ENCODE data around the gene PSMF1. TPM values are rescaled to one million over a fixed set of nuclear protein-coding genes. Genes with fewer than 3 reads are reported as not detected.

PSMF1 gene
- total and polyA plus RNA-seq, 4 donors = 37.5 to 161 (median 68.2) TPM

DNA sequence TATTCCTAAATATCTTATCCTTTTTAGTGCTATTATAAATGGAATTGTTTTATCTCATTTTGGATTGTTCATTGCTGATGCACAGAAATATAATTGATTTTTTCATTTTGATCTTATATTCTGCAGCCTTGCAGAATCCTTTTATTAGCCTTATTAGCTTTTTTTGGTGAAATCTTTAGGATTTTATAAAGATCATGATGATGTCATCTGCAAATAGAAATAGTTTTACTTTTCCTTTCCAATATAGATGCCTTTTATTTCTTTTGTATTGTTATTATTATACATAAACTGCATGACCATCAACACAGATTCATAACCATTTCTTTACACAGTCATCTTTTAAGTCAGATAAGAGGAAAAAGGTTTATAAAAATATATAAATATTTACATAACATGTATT, 16.9 kb upstream of the PSMF1 start:
- H3K4me1 ChIP-seq (ENCODE audit: control insufficient read depth in 5 of 5, insufficient read depth in 5 of 5, low read length in 5 of 5) = no peaks in the 10 kb centered on the region
- H3K36me3 ChIP-seq (ENCODE audit: control insufficient read depth in 4 of 4, insufficient read depth in 4 of 4, low read length in 4 of 4) = no peaks in the 10 kb centered on the region
- H3K9me3 ChIP-seq (ENCODE audit: control insufficient read depth in 4 of 4, insufficient read depth in 3 of 4, low read length in 3 of 4) = peaks cover 0 to 5% (median 0%) of the 10 kb centered on the region in 4 donors
- no peak overlapping the region for H3K9ac ChIP-seq (ENCODE audit: insufficient read depth in 1 of 2, low read length in 2 of 2)
- DNase-seq (no peak), ATAC-seq (ENCODE audit: insufficient read depth, low FRiP score) (no peak)
- TF ChIP-seq, protein P1, sequence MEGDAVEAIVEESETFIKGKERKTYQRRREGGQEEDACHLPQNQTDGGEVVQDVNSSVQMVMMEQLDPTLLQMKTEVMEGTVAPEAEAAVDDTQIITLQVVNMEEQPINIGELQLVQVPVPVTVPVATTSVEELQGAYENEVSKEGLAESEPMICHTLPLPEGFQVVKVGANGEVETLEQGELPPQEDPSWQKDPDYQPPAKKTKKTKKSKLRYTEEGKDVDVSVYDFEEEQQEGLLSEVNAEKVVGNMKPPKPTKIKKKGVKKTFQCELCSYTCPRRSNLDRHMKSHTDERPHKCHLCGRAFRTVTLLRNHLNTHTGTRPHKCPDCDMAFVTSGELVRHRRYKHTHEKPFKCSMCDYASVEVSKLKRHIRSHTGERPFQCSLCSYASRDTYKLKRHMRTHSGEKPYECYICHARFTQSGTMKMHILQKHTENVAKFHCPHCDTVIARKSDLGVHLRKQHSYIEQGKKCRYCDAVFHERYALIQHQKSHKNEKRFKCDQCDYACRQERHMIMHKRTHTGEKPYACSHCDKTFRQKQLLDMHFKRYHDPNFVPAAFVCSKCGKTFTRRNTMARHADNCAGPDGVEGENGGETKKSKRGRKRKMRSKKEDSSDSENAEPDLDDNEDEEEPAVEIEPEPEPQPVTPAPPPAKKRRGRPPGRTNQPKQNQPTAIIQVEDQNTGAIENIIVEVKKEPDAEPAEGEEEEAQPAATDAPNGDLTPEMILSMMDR (IDR thresholded peaks at IDR 0.05; ENCODE audit: control extremely low read depth, extremely low read depth) = no peak
- H3K27me3 ChIP-seq (ENCODE audit: control insufficient read depth in 3 of 3, insufficient read depth in 3 of 3, low read length in 2 of 3) = no peaks in the 10 kb centered on the region
- H3K4me3 ChIP-seq = no peak overlapping the region
- no peak overlapping the region for H3K27ac ChIP-seq (ENCODE audit: low read depth in 1 of 2, low read length in 1 of 2)

DNA sequence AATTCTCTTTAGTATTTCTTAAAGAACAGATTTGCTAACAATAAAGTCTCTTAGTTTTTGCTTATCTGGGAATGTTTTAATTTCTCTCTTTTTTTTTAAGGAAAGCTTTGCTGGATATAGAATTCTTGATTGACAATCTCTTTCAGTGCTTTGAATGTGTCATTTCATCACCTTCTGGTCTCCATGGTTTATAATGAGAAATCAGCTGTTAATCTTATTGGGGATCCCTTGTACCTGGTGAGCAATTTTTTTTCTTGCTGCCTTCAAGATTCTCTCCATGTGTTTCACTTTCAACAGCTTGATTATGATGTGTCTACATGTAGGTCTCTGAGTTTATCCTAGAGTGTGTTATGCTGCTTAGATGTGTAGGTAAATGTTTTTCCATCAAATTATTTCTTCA, 16.4 kb upstream of the PSMF1 start:
- Histone ChIP-seq H3K4me1 (ENCODE audit: control insufficient read depth in 5 of 5, insufficient read depth in 5 of 5, low read length in 5 of 5) (no peaks in the 10 kb centered on the region), H3K36me3 (ENCODE audit: control insufficient read depth in 4 of 4, insufficient read depth in 4 of 4, low read length in 4 of 4) (no peaks in the 10 kb centered on the region), H3K27ac (ENCODE audit: low read depth in 1 of 2, low read length in 1 of 2) (no peak overlapping the region), H3K9me3 (ENCODE audit: control insufficient read depth in 4 of 4, insufficient read depth in 3 of 4, low read length in 3 of 4) (peaks cover 0 to 5% (median 0%) of the 10 kb centered on the region in 4 donors), H3K9ac (ENCODE audit: insufficient read depth in 1 of 2, low read length in 2 of 2) (no peak overlapping the region), H3K27me3 (ENCODE audit: control insufficient read depth in 3 of 3, insufficient read depth in 3 of 3, low read length in 2 of 3) (no peaks in the 10 kb centered on the region), H3K4me3 (no peak overlapping the region)
- TF ChIP-seq, protein P1 (IDR thresholded peaks at IDR 0.05; ENCODE audit: control extremely low read depth, extremely low read depth) = no peak
- ATAC-seq (ENCODE audit: insufficient read depth, low FRiP score) (no peak), DNase-seq (no peak)

DNA sequence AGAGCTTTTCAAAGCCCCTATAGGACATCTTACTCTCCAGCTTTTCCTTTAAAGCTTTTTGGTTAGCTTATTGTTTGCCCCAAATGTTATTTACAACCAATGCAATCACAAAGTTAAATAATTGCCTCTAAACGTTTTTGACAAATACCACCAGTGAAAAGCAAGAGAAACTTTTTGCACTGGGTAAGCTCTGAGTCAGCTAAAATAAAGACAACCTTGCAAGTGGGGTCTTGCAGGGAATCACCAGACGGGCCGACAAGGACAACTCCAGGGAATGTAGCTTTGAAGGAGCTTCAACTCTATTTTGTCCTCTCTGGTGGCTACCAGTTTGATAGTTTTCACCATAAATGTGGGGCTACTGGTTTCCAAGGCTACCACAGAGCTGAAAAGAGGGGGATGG, 14.7 kb upstream of the PSMF1 start:
- ATAC-seq (ENCODE audit: insufficient read depth, low FRiP score) (no peak), DNase-seq (no peak)
- H3K9me3 ChIP-seq (ENCODE audit: control insufficient read depth in 4 of 4, insufficient read depth in 3 of 4, low read length in 3 of 4) = peaks cover 0 to 5% (median 0%) of the 10 kb centered on the region in 4 donors
- H3K36me3 ChIP-seq (ENCODE audit: control insufficient read depth in 4 of 4, insufficient read depth in 4 of 4, low read length in 4 of 4) = no peaks in the 10 kb centered on the region
- TF ChIP-seq, protein P1 (IDR thresholded peaks at IDR 0.05; ENCODE audit: control extremely low read depth, extremely low read depth) = no peak
- H3K27ac ChIP-seq (ENCODE audit: low read depth in 1 of 2, low read length in 1 of 2) = no peak overlapping the region
- H3K27me3 ChIP-seq (ENCODE audit: control insufficient read depth in 3 of 3, insufficient read depth in 3 of 3, low read length in 2 of 3) = no peaks in the 10 kb centered on the region
- no peak overlapping the region for H3K4me3 ChIP-seq
- H3K4me1 ChIP-seq (ENCODE audit: control insufficient read depth in 5 of 5, insufficient read depth in 5 of 5, low read length in 5 of 5) = no peaks in the 10 kb centered on the region
- no peak overlapping the region for H3K9ac ChIP-seq (ENCODE audit: insufficient read depth in 1 of 2, low read length in 2 of 2)
- 79% methylated on average over 3 of the region's 3 CpGs for whole genome bisulfite sequencing, 2 donors

DNA sequence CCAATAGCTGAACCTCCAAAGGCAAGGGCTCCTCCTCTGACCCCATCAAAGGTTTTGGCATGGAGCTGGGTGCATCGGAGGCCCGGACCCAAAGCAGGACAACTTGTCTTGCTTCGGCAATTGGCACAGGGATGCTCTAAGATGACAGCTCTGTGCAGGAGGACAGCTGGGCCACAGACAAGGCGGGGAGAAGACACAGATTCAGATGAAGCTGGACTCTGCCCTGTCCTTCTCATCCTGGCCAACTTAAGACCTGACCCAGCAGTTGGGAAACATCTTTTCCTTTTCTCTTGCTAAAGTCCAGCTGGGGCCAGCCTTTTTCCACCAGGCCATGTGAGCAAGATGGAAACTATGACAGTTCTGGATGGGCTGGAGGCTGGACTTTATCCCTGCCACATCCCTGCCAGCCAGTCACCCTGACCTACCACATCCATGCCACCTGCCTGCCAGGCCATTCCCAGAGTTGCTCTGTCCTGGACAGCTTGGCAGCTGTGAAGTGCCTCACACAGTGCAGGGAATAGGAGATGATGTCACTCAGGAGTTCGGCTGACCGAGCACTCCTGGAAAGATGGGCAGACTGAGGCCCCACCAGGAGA, 12.7 kb upstream of the PSMF1 start:
- H3K27me3 ChIP-seq (ENCODE audit: control insufficient read depth in 3 of 3, insufficient read depth in 3 of 3, low read length in 2 of 3) = no peaks in the 10 kb centered on the region
- no peak overlapping the region for H3K27ac ChIP-seq (ENCODE audit: low read depth in 1 of 2, low read length in 1 of 2)
- DNase-seq (no peak), ATAC-seq (ENCODE audit: insufficient read depth, low FRiP score) (no peak)
- no peak overlapping the region for H3K4me3 ChIP-seq
- H3K36me3 ChIP-seq (ENCODE audit: control insufficient read depth in 4 of 4, insufficient read depth in 4 of 4, low read length in 4 of 4) = no peaks in the 10 kb centered on the region
- H3K9me3 ChIP-seq (ENCODE audit: control insufficient read depth in 4 of 4, insufficient read depth in 3 of 4, low read length in 3 of 4) = peaks cover 0 to 5% (median 0%) of the 10 kb centered on the region in 4 donors
- H3K4me1 ChIP-seq (ENCODE audit: control insufficient read depth in 5 of 5, insufficient read depth in 5 of 5, low read length in 5 of 5) = no peaks in the 10 kb centered on the region
- TF ChIP-seq, protein P1 (IDR thresholded peaks at IDR 0.05; ENCODE audit: control extremely low read depth, extremely low read depth) = no peak
- no peak overlapping the region for H3K9ac ChIP-seq (ENCODE audit: insufficient read depth in 1 of 2, low read length in 2 of 2)
- 85 to 90% methylated on average over 6 of the region's 6 CpGs for WGBS, 2 donors
